HEK293 (cell line): ENCODE measurements around the gene FZD1.

ENCODE experiments used
- CTCF ChIA-PET: fragments of 350-600 bp; formaldehyde crosslinking; extraction: SDS; loops from one replicate; lab custom pipeline; 2021; ENCODE audit warnings: antibody characterized with exemption; lab: Yijun Ruan, JAX
- POLR2A ChIA-PET: fragments of 300-600 bp; formaldehyde crosslinking; extraction: SDS; loops from one replicate; lab custom pipeline; 2020; ENCODE audit warnings: antibody characterized with exemption, inconsistent platforms; lab: Yijun Ruan, JAX
- H3K27ac ChIP-seq: fragments of 200-500 bp; sonication (Bioruptor generic); 2 replicates; pipeline ENCODE4 v1.5.1; 2014; ENCODE audit warnings: low read depth, low read length, control low read depth, inconsistent platforms; ENCODE audit errors: extremely low read depth
- H3K36me3 ChIP-seq, 2 experiments: fragments of 200-500 bp in 1 of 2; sonication (Bioruptor generic) in 1 of 2; 1 replicate in 1 of 2; 2 replicates in 1 of 2; pipeline ENCODE4 v1.5.1; 2014 to 2017; ENCODE audit warnings: inconsistent platforms in 2 of 2, low read length in 2 of 2; ENCODE audit not compliant: control insufficient read depth in 2 of 2, insufficient read depth in 1 of 2
- H3K4me1 ChIP-seq: fragments of 200-500 bp; sonication (Bioruptor generic); 2 replicates; pipeline ENCODE4 v1.5.1; 2014; ENCODE audit warnings: mild to moderate bottlenecking, low read length, inconsistent platforms; ENCODE audit not compliant: control insufficient read depth, insufficient read depth
- H3K4me3 ChIP-seq: 2 replicates; pipeline ENCODE4 v1.5.1; 2011; ENCODE audit warnings: low read depth, mild to moderate bottlenecking, control low read depth, low read length, moderate library complexity
- H3K9me3 ChIP-seq: fragments of 200-500 bp; sonication (Bioruptor generic); 2 replicates; pipeline ENCODE4 v1.5.1; 2014; ENCODE audit warnings: low read depth, low read length, inconsistent platforms; ENCODE audit not compliant: control insufficient read depth, insufficient read depth
- BCL11B ChIP-seq: fragments of 450-650 bp; formaldehyde crosslinking; IDR thresholded peaks from 2 replicates; pipeline ENCODE4 v1.5.1; 2016; ENCODE audit warnings: low read depth, missing biosample characterization, missing genetic modification characterization
- KLF16 ChIP-seq: fragments of 450-650 bp; formaldehyde crosslinking; IDR thresholded peaks from 2 replicates; pipeline ENCODE4 v1.5.1; 2017; ENCODE audit warnings: missing biosample characterization, missing genetic modification characterization
- SP7 ChIP-seq: fragments of 450-650 bp; formaldehyde crosslinking; IDR thresholded peaks from 2 replicates; pipeline ENCODE4 v1.5.1; 2016; ENCODE audit warnings: missing biosample characterization, missing genetic modification characterization
- WT1 ChIP-seq: fragments of 450-650 bp; formaldehyde crosslinking; IDR thresholded peaks from 2 replicates; pipeline ENCODE4 v1.5.1; 2016; ENCODE audit warnings: missing biosample characterization, missing genetic modification characterization
- ZBTB8A ChIP-seq: fragments of 450-650 bp; formaldehyde crosslinking; IDR thresholded peaks from 2 replicates; pipeline ENCODE4 v1.5.1; 2016; ENCODE audit warnings: missing biosample characterization, missing genetic modification characterization
- ZFHX2 ChIP-seq: fragments of 450-650 bp; formaldehyde crosslinking; conservative IDR thresholded peaks from 2 replicates; pipeline ENCODE4 v1.5.1; 2016; ENCODE audit warnings: missing biosample characterization, missing genetic modification characterization
- ZFP41 ChIP-seq: fragments of 450-650 bp; formaldehyde crosslinking; IDR thresholded peaks from 2 replicates; pipeline ENCODE4 v1.5.1; 2016; ENCODE audit warnings: missing biosample characterization, missing genetic modification characterization, borderline replicate concordance
- ZIC2 ChIP-seq: fragments of 450-650 bp; formaldehyde crosslinking; IDR thresholded peaks from 2 replicates; pipeline ENCODE4 v1.5.1; 2016; ENCODE audit warnings: missing biosample characterization, missing genetic modification characterization
- ZNF138 ChIP-seq: fragments of 450-650 bp; formaldehyde crosslinking; IDR thresholded peaks from 2 replicates; pipeline ENCODE4 v1.5.1; 2016; ENCODE audit warnings: missing biosample characterization, missing genetic modification characterization, borderline replicate concordance
- ZNF211 ChIP-seq: fragments of 450-650 bp; formaldehyde crosslinking; IDR thresholded peaks from 2 replicates; pipeline ENCODE4 v1.5.1; 2016; ENCODE audit warnings: low read depth, missing biosample characterization, missing genetic modification characterization
- ZNF394 ChIP-seq: fragments of 450-650 bp; formaldehyde crosslinking; IDR thresholded peaks from 2 replicates; pipeline ENCODE4 v1.5.1; 2016; ENCODE audit warnings: missing biosample characterization, missing genetic modification characterization, mild to moderate bottlenecking, moderate library complexity, borderline replicate concordance
- ZNF423 ChIP-seq: fragments of 450-650 bp; formaldehyde crosslinking; IDR thresholded peaks from 2 replicates; pipeline ENCODE4 v1.5.1; 2016; ENCODE audit warnings: missing biosample characterization, missing genetic modification characterization
- TF ChIP-seq, protein P1 (sequence below): fragments of 450-650 bp; formaldehyde crosslinking; IDR thresholded peaks from 2 replicates; pipeline ENCODE4 v1.5.1; 2016; ENCODE audit warnings: missing biosample characterization, missing genetic modification characterization, borderline replicate concordance
- TF ChIP-seq, protein P2 (sequence below): fragments of 450-650 bp; formaldehyde crosslinking; conservative IDR thresholded peaks from 2 replicates; pipeline ENCODE4 v1.5.1; 2016; ENCODE audit warnings: low read depth, missing biosample characterization, missing genetic modification characterization
- TF ChIP-seq, protein P3 (sequence below): fragments of 450-650 bp; formaldehyde crosslinking; IDR thresholded peaks from 2 replicates; pipeline ENCODE4 v1.5.1; 2016; ENCODE audit warnings: missing biosample characterization, missing genetic modification characterization
- TF ChIP-seq, protein P4 (sequence below): fragments of 450-650 bp; formaldehyde crosslinking; IDR thresholded peaks from 2 replicates; pipeline ENCODE4 v1.5.1; 2016; ENCODE audit warnings: missing biosample characterization, missing genetic modification characterization, borderline replicate concordance
- TF ChIP-seq, protein P5 (sequence below): fragments of 450-650 bp; formaldehyde crosslinking; IDR thresholded peaks from 2 replicates; pipeline ENCODE4 v1.5.1; 2016; ENCODE audit warnings: missing biosample characterization, missing genetic modification characterization

Gene FZD1

DNA sequence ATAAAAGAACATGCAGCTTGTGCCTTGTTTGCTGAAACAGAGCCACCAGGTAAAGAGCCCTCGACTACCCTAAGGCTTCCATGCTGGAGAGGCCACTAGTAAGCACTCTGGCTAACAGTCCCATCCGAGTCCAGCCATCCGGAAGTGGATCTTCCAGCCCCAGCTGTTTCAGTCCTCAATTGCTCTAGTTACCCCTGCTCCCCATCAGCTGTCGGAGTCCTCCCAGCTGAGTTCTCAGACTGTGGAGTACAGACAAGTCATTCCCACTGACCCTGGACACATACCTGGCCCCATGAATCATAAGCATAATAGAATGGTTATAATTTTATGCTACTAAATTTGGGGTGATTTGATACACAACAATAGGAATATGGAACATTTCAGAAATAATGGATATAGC, 13.5 kb upstream of the FZD1 start:
- H3K4me3 ChIP-seq, result no peak overlapping the region
- H3K27ac ChIP-seq, result no peak overlapping the region
- H3K9me3 ChIP-seq, result no peaks in the 10 kb centered on the region
- H3K4me1 ChIP-seq, result no peaks in the 10 kb centered on the region
- POLR2A ChIA-PET, result no interaction called here
- H3K36me3 ChIP-seq, result no peaks in the 10 kb centered on the region
- TF ChIP-seq, protein P1, sequence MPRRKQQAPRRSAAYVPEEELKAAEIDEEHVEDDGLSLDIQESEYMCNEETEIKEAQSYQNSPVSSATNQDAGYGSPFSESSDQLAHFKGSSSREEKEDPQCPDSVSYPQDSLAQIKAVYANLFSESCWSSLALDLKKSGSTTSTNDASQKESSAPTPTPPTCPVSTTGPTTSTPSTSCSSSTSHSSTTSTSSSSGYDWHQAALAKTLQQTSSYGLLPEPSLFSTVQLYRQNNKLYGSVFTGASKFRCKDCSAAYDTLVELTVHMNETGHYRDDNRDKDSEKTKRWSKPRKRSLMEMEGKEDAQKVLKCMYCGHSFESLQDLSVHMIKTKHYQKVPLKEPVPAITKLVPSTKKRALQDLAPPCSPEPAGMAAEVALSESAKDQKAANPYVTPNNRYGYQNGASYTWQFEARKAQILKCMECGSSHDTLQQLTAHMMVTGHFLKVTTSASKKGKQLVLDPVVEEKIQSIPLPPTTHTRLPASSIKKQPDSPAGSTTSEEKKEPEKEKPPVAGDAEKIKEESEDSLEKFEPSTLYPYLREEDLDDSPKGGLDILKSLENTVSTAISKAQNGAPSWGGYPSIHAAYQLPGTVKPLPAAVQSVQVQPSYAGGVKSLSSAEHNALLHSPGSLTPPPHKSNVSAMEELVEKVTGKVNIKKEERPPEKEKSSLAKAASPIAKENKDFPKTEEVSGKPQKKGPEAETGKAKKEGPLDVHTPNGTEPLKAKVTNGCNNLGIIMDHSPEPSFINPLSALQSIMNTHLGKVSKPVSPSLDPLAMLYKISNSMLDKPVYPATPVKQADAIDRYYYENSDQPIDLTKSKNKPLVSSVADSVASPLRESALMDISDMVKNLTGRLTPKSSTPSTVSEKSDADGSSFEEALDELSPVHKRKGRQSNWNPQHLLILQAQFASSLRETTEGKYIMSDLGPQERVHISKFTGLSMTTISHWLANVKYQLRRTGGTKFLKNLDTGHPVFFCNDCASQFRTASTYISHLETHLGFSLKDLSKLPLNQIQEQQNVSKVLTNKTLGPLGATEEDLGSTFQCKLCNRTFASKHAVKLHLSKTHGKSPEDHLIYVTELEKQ, result no peak
- TF ChIP-seq SP7, result no peak
- no peak for TF ChIP-seq ZFP41
- no peak for TF ChIP-seq ZNF138 (tag by site-specific recombination)
- TF ChIP-seq ZNF394 (tag by site-specific recombination), result no peak
- TF ChIP-seq WT1 (tag by site-specific recombination), result no peak
- TF ChIP-seq, protein P2, sequence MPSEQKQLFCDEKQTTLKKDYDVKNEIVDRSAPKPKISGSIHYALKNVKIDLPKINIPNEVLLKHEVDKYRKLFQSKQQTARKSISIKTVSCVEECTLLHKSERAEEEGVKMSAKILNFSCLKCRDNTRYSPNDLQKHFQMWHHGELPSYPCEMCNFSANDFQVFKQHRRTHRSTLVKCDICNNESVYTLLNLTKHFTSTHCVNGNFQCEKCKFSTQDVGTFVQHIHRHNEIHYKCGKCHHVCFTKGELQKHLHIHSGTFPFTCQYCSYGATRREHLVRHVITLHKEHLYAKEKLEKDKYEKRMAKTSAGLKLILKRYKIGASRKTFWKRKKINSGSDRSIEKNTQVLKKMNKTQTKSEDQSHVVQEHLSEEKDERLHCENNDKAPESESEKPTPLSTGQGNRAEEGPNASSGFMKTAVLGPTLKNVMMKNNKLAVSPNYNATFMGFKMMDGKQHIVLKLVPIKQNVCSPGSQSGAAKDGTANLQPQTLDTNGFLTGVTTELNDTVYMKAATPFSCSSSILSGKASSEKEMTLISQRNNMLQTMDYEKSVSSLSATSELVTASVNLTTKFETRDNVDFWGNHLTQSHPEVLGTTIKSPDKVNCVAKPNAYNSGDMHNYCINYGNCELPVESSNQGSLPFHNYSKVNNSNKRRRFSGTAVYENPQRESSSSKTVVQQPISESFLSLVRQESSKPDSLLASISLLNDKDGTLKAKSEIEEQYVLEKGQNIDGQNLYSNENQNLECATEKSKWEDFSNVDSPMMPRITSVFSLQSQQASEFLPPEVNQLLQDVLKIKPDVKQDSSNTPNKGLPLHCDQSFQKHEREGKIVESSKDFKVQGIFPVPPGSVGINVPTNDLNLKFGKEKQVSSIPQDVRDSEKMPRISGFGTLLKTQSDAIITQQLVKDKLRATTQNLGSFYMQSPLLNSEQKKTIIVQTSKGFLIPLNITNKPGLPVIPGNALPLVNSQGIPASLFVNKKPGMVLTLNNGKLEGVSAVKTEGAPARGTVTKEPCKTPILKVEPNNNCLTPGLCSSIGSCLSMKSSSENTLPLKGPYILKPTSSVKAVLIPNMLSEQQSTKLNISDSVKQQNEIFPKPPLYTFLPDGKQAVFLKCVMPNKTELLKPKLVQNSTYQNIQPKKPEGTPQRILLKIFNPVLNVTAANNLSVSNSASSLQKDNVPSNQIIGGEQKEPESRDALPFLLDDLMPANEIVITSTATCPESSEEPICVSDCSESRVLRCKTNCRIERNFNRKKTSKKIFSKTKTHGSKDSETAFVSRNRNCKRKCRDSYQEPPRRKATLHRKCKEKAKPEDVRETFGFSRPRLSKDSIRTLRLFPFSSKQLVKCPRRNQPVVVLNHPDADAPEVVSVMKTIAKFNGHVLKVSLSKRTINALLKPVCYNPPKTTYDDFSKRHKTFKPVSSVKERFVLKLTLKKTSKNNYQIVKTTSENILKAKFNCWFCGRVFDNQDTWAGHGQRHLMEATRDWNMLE (tag by site-specific recombination), result no peak
- TF ChIP-seq, protein P3, sequence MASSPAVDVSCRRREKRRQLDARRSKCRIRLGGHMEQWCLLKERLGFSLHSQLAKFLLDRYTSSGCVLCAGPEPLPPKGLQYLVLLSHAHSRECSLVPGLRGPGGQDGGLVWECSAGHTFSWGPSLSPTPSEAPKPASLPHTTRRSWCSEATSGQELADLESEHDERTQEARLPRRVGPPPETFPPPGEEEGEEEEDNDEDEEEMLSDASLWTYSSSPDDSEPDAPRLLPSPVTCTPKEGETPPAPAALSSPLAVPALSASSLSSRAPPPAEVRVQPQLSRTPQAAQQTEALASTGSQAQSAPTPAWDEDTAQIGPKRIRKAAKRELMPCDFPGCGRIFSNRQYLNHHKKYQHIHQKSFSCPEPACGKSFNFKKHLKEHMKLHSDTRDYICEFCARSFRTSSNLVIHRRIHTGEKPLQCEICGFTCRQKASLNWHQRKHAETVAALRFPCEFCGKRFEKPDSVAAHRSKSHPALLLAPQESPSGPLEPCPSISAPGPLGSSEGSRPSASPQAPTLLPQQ (tag by site-specific recombination), result no peak
- TF ChIP-seq ZNF211, result no peak
- no peak for TF ChIP-seq BCL11B (tag by site-specific recombination)
- TF ChIP-seq, protein P4, sequence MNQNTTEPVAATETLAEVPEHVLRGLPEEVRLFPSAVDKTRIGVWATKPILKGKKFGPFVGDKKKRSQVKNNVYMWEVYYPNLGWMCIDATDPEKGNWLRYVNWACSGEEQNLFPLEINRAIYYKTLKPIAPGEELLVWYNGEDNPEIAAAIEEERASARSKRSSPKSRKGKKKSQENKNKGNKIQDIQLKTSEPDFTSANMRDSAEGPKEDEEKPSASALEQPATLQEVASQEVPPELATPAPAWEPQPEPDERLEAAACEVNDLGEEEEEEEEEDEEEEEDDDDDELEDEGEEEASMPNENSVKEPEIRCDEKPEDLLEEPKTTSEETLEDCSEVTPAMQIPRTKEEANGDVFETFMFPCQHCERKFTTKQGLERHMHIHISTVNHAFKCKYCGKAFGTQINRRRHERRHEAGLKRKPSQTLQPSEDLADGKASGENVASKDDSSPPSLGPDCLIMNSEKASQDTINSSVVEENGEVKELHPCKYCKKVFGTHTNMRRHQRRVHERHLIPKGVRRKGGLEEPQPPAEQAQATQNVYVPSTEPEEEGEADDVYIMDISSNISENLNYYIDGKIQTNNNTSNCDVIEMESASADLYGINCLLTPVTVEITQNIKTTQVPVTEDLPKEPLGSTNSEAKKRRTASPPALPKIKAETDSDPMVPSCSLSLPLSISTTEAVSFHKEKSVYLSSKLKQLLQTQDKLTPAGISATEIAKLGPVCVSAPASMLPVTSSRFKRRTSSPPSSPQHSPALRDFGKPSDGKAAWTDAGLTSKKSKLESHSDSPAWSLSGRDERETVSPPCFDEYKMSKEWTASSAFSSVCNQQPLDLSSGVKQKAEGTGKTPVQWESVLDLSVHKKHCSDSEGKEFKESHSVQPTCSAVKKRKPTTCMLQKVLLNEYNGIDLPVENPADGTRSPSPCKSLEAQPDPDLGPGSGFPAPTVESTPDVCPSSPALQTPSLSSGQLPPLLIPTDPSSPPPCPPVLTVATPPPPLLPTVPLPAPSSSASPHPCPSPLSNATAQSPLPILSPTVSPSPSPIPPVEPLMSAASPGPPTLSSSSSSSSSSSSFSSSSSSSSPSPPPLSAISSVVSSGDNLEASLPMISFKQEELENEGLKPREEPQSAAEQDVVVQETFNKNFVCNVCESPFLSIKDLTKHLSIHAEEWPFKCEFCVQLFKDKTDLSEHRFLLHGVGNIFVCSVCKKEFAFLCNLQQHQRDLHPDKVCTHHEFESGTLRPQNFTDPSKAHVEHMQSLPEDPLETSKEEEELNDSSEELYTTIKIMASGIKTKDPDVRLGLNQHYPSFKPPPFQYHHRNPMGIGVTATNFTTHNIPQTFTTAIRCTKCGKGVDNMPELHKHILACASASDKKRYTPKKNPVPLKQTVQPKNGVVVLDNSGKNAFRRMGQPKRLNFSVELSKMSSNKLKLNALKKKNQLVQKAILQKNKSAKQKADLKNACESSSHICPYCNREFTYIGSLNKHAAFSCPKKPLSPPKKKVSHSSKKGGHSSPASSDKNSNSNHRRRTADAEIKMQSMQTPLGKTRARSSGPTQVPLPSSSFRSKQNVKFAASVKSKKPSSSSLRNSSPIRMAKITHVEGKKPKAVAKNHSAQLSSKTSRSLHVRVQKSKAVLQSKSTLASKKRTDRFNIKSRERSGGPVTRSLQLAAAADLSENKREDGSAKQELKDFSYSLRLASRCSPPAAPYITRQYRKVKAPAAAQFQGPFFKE (tag by site-specific recombination), result no peak
- TF ChIP-seq ZIC2, result no peak
- TF ChIP-seq ZFHX2 (tag by site-specific recombination), result no peak
- no peak for TF ChIP-seq ZBTB8A (tag by site-specific recombination)
- no peak for TF ChIP-seq ZNF423
- TF ChIP-seq, protein P5, sequence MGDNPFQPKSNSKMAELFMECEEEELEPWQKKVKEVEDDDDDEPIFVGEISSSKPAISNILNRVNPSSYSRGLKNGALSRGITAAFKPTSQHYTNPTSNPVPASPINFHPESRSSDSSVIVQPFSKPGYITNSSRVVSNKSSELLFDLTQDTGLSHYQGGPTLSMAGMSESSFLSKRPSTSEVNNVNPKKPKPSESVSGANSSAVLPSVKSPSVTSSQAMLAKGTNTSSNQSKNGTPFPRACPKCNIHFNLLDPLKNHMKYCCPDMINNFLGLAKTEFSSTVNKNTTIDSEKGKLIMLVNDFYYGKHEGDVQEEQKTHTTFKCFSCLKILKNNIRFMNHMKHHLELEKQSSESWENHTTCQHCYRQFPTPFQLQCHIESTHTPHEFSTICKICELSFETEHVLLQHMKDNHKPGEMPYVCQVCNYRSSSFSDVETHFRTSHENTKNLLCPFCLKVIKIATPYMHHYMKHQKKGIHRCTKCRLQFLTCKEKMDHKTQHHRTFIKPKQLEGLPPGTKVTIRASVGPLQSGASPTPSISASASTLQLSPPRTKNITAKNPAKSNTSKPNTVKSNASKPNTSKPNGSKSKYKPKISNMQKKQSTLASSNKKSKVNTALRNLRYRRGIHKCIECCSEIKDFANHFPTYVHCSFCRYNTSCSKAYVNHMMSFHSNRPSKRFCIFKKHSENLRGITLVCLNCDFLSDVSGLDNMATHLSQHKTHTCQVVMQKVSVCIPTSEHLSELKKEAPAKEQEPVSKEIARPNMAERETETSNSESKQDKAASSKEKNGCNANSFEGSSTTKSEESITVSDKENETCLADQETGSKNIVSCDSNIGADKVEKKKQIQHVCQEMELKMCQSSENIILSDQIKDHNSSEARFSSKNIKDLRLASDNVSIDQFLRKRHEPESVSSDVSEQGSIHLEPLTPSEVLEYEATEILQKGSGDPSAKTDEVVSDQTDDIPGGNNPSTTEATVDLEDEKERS (tag by site-specific recombination), result no peak
- TF ChIP-seq KLF16 (tag by site-specific recombination), result no peak
- TF ChIP-seq, all 188 proteins: peak for 0
- CTCF ChIA-PET, result no interaction called here
